Measurements from ENCODE around the gene DIP2A. TPM values are rescaled to one million over a fixed set of nuclear protein-coding genes. Genes with fewer than 3 reads are reported as not detected.

Gene DIP2A
- total RNA-seq, 1 experiment from 2014 or later = 22.9 TPM

DNA sequence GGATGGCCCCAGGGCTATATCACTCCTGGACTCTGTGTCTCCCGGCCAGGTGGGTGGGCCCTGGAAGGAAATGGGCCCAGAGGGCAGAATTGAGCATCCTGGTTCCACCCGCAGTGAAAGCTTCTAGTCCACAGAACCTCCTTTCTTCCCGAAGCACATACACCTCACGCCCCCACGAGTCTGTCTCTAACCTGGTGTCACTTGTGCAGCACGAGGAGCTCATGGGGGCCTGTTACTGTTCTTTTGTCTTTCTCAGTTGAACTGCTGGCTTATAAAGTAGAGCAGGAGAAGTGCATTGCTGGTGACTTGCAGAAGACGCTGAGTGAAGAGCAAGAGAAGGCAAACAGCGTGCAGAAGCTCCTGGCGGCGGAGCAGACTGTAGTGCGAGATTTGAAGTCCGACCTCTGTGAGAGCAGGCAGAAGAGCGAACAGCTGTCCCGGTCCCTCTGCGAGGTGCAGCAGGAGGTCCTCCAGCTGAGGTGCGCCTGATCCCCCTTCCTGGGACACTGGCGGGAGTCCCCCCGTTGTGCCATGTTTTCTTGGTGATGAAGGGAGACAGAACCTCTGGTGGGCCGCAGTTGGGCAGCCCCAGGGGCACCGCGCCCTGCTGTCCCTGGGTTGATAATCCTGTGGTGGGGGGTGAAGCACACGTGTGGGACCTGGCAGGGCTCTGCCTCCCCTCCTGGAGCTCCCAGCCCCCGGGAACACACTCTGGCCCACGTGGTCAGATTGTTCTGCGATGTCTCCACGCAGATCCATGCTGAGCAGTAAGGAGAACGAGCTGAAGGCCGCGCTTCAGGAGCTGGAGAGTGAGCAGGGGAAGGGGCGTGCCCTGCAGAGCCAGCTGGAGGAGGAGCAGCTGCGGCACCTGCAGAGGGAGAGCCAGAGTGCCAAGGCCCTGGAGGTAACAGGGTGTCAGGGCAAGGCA is 28.7 kb upstream of the DIP2A start:
- intact Hi-C loops (cut with micrococcal nuclease; ENCODE audit: unreplicated experiment) = no loop called here
- Histone ChIP-seq H3K36me3 (ENCODE audit: control insufficient read depth, insufficient read depth, low read length) (no peaks in the 10 kb centered on the region), H3K9me3 (ENCODE audit: control insufficient read depth, insufficient read depth, low read depth, low read length) (no peaks in the 10 kb centered on the region), H3K27me3 (ENCODE audit: control insufficient read depth, insufficient read depth, low read length) (no peaks in the 10 kb centered on the region), H3K4me3 (ENCODE audit: low read depth in 2 of 2, low read length in 2 of 2) (no peak overlapping the region), H3K4me1 (ENCODE audit: control insufficient read depth, insufficient read depth, low read length) (no peaks in the 10 kb centered on the region), H3K27ac (ENCODE audit: low read length) (no peak overlapping the region)
- DNase-seq (ENCODE audit: low read depth, low spot score) (no peak), ATAC-seq (no peak)
- in situ Hi-C loops (cut with HindIII; ENCODE audit: low pct_unique_long_range_greater_than_20kb, low sequenced_read_pairs) = no loop called here
- POLR2A ChIA-PET = no interaction called here
- TF ChIP-seq, protein P1, sequence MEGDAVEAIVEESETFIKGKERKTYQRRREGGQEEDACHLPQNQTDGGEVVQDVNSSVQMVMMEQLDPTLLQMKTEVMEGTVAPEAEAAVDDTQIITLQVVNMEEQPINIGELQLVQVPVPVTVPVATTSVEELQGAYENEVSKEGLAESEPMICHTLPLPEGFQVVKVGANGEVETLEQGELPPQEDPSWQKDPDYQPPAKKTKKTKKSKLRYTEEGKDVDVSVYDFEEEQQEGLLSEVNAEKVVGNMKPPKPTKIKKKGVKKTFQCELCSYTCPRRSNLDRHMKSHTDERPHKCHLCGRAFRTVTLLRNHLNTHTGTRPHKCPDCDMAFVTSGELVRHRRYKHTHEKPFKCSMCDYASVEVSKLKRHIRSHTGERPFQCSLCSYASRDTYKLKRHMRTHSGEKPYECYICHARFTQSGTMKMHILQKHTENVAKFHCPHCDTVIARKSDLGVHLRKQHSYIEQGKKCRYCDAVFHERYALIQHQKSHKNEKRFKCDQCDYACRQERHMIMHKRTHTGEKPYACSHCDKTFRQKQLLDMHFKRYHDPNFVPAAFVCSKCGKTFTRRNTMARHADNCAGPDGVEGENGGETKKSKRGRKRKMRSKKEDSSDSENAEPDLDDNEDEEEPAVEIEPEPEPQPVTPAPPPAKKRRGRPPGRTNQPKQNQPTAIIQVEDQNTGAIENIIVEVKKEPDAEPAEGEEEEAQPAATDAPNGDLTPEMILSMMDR (IDR thresholded peaks at IDR 0.05) = no peak
- TF ChIP-seq, protein P2, sequence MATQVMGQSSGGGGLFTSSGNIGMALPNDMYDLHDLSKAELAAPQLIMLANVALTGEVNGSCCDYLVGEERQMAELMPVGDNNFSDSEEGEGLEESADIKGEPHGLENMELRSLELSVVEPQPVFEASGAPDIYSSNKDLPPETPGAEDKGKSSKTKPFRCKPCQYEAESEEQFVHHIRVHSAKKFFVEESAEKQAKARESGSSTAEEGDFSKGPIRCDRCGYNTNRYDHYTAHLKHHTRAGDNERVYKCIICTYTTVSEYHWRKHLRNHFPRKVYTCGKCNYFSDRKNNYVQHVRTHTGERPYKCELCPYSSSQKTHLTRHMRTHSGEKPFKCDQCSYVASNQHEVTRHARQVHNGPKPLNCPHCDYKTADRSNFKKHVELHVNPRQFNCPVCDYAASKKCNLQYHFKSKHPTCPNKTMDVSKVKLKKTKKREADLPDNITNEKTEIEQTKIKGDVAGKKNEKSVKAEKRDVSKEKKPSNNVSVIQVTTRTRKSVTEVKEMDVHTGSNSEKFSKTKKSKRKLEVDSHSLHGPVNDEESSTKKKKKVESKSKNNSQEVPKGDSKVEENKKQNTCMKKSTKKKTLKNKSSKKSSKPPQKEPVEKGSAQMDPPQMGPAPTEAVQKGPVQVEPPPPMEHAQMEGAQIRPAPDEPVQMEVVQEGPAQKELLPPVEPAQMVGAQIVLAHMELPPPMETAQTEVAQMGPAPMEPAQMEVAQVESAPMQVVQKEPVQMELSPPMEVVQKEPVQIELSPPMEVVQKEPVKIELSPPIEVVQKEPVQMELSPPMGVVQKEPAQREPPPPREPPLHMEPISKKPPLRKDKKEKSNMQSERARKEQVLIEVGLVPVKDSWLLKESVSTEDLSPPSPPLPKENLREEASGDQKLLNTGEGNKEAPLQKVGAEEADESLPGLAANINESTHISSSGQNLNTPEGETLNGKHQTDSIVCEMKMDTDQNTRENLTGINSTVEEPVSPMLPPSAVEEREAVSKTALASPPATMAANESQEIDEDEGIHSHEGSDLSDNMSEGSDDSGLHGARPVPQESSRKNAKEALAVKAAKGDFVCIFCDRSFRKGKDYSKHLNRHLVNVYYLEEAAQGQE (IDR thresholded peaks at IDR 0.05; ENCODE audit: insufficient read depth in 1 of 2, low read depth in 2 of 2, low read length in 1 of 2) = no peak
- TF ChIP-seq POLR2AphosphoS5 (IDR thresholded peaks at IDR 0.05; ENCODE audit: low read depth, low read length) = no peak
- no peak for TF ChIP-seq TCF7L2 (IDR thresholded peaks at IDR 0.05; ENCODE audit: low read depth, low read length)
- no peak for TF ChIP-seq SIN3A (IDR thresholded peaks at IDR 0.05; ENCODE audit: borderline replicate concordance, insufficient read depth, low read depth, low read length)
- CTCF ChIA-PET = no interaction called here
- BruUV-seq (replicated peaks) = no TSS peak

DNA sequence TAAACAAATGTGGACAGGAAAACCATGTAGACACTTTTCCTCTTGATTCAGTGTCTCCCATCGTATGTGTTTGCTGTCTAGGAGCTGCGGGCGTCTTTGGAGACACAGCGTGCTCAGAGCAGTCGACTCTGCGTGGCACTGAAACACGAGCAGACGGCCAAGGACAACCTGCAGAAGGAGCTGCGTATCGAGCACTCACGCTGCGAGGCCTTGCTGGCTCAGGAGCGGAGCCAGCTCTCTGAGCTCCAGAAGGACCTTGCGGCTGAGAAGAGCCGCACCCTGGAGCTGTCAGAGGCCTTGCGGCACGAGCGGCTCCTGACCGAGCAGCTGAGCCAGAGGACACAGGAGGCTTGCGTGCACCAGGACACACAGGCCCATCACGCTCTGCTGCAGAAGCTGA is 27.2 kb upstream of the DIP2A start:
- Histone ChIP-seq H3K4me1 (ENCODE audit: control insufficient read depth, insufficient read depth, low read length) (no peaks in the 10 kb centered on the region), H3K36me3 (ENCODE audit: control insufficient read depth, insufficient read depth, low read length) (no peaks in the 10 kb centered on the region), H3K4me3 (ENCODE audit: low read depth in 2 of 2, low read length in 2 of 2) (no peak overlapping the region), H3K27me3 (ENCODE audit: control insufficient read depth, insufficient read depth, low read length) (no peaks in the 10 kb centered on the region), H3K9me3 (ENCODE audit: control insufficient read depth, insufficient read depth, low read depth, low read length) (no peaks in the 10 kb centered on the region), H3K27ac (ENCODE audit: low read length) (no peak overlapping the region)
- no peak for TF ChIP-seq TCF7L2 (IDR thresholded peaks at IDR 0.05; ENCODE audit: low read depth, low read length)
- TF ChIP-seq POLR2AphosphoS5 (IDR thresholded peaks at IDR 0.05; ENCODE audit: low read depth, low read length) = no peak
- TF ChIP-seq, protein P1 (IDR thresholded peaks at IDR 0.05) = no peak
- TF ChIP-seq, protein P2 (IDR thresholded peaks at IDR 0.05; ENCODE audit: insufficient read depth in 1 of 2, low read depth in 2 of 2, low read length in 1 of 2) = no peak
- no peak for TF ChIP-seq SIN3A (IDR thresholded peaks at IDR 0.05; ENCODE audit: borderline replicate concordance, insufficient read depth, low read depth, low read length)
- ATAC-seq = no peak
- no TSS peak for BruUV-seq (replicated peaks)
- POLR2A ChIA-PET = no interaction called here
- CTCF ChIA-PET = no interaction called here
- DNase-seq (ENCODE audit: low read depth, low spot score) = no peak
- intact Hi-C loops (cut with micrococcal nuclease; ENCODE audit: unreplicated experiment) = no loop called here
- in situ Hi-C loops (cut with HindIII; ENCODE audit: low pct_unique_long_range_greater_than_20kb, low sequenced_read_pairs) = no loop called here
